Measurements from ENCODE around the gene LRRIQ1. TPM values are rescaled to one million over a fixed set of nuclear protein-coding genes. Genes with fewer than 3 reads are reported as not detected.

The LRRIQ1 gene
- total RNA-seq, 1 donor from 2014 or later, result not detected

- H3K4me3 ChIP-seq (ENCODE audit: low read length in 3 of 3), result no peak overlapping the region
- H3K27me3 ChIP-seq (ENCODE audit: control insufficient read depth in 3 of 3, insufficient read depth in 3 of 3, low read length in 3 of 3), result no peaks in the 10 kb centered on the region
- H3K27ac ChIP-seq (ENCODE audit: low read depth, low read length), result no peak overlapping the region
- no peaks in the 10 kb centered on the region for H3K4me1 ChIP-seq (ENCODE audit: control insufficient read depth in 3 of 3, insufficient read depth in 3 of 3, low read length in 3 of 3)
- no peaks in the 10 kb centered on the region for H3K36me3 ChIP-seq (ENCODE audit: control insufficient read depth in 3 of 3, insufficient read depth in 3 of 3, low read length in 3 of 3)
- no peaks in the 10 kb centered on the region for H3K9me3 ChIP-seq (ENCODE audit: control insufficient read depth in 3 of 3, low read length in 3 of 3)
- H3K9ac ChIP-seq (ENCODE audit: low read depth in 1 of 3, low read length in 3 of 3), result no peak overlapping the region
Observed at GRCh38 chr12:85043829-85044228, 7.7 kb downstream of the LRRIQ1 start.

- Histone ChIP-seq H3K9me3 (ENCODE audit: control insufficient read depth in 3 of 3, low read length in 3 of 3) (no peaks in the 10 kb centered on the region), H3K4me1 (ENCODE audit: control insufficient read depth in 3 of 3, insufficient read depth in 3 of 3, low read length in 3 of 3) (no peaks in the 10 kb centered on the region), H3K4me3 (ENCODE audit: low read length in 3 of 3) (no peak overlapping the region), H3K27ac (ENCODE audit: low read depth, low read length) (no peak overlapping the region), H3K9ac (ENCODE audit: low read depth in 1 of 3, low read length in 3 of 3) (no peak overlapping the region), H3K27me3 (ENCODE audit: control insufficient read depth in 3 of 3, insufficient read depth in 3 of 3, low read length in 3 of 3) (no peaks in the 10 kb centered on the region), H3K36me3 (ENCODE audit: control insufficient read depth in 3 of 3, insufficient read depth in 3 of 3, low read length in 3 of 3) (no peaks in the 10 kb centered on the region)
Observed at GRCh38 chr12:85057370-85057963, 21.3 kb downstream of the LRRIQ1 start.

GRCh38 chr12:85058339-85058738, 22.2 kb downstream of the LRRIQ1 start:
- Histone ChIP-seq H3K4me1 (ENCODE audit: control insufficient read depth in 3 of 3, insufficient read depth in 3 of 3, low read length in 3 of 3) (no peaks in the 10 kb centered on the region), H3K9ac (ENCODE audit: low read depth in 1 of 3, low read length in 3 of 3) (no peak overlapping the region), H3K27me3 (ENCODE audit: control insufficient read depth in 3 of 3, insufficient read depth in 3 of 3, low read length in 3 of 3) (no peaks in the 10 kb centered on the region), H3K4me3 (ENCODE audit: low read length in 3 of 3) (no peak overlapping the region), H3K27ac (ENCODE audit: low read depth, low read length) (no peak overlapping the region), H3K36me3 (ENCODE audit: control insufficient read depth in 3 of 3, insufficient read depth in 3 of 3, low read length in 3 of 3) (no peaks in the 10 kb centered on the region), H3K9me3 (ENCODE audit: control insufficient read depth in 3 of 3, low read length in 3 of 3) (no peaks in the 10 kb centered on the region)

DNA sequence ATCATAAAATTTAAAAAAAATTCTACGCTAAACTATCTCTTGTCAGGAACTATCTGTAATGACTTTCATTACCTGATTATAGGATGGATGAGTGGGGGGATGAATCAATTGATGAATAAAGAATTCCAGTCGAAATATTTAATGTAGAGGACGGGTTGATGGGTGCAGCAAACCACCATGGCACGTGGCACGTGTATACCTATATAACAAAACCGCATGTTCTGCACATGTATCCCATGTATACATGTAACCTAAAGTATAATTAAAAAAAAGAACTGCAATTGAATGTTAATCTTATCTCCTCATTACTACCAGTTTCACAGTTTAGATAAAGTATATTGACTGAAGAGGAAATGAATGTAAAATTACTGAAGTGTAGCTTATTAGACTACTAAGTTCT, 23.4 kb downstream of the LRRIQ1 start:
- H3K4me1 ChIP-seq (ENCODE audit: control insufficient read depth in 3 of 3, insufficient read depth in 3 of 3, low read length in 3 of 3), result no peaks in the 10 kb centered on the region
- H3K9me3 ChIP-seq (ENCODE audit: control insufficient read depth in 3 of 3, low read length in 3 of 3), result no peaks in the 10 kb centered on the region
- H3K27ac ChIP-seq (ENCODE audit: low read depth, low read length), result no peak overlapping the region
- H3K36me3 ChIP-seq (ENCODE audit: control insufficient read depth in 3 of 3, insufficient read depth in 3 of 3, low read length in 3 of 3), result no peaks in the 10 kb centered on the region
- no peak overlapping the region for H3K4me3 ChIP-seq (ENCODE audit: low read length in 3 of 3)
- no peak overlapping the region for H3K9ac ChIP-seq (ENCODE audit: low read depth in 1 of 3, low read length in 3 of 3)
- no peaks in the 10 kb centered on the region for H3K27me3 ChIP-seq (ENCODE audit: control insufficient read depth in 3 of 3, insufficient read depth in 3 of 3, low read length in 3 of 3)

- Histone ChIP-seq H3K9ac (ENCODE audit: low read depth in 1 of 3, low read length in 3 of 3) (no peak overlapping the region), H3K4me1 (ENCODE audit: control insufficient read depth in 3 of 3, insufficient read depth in 3 of 3, low read length in 3 of 3) (no peaks in the 10 kb centered on the region), H3K27me3 (ENCODE audit: control insufficient read depth in 3 of 3, insufficient read depth in 3 of 3, low read length in 3 of 3) (no peaks in the 10 kb centered on the region), H3K36me3 (ENCODE audit: control insufficient read depth in 3 of 3, insufficient read depth in 3 of 3, low read length in 3 of 3) (no peaks in the 10 kb centered on the region), H3K27ac (ENCODE audit: low read depth, low read length) (no peak overlapping the region), H3K4me3 (ENCODE audit: low read length in 3 of 3) (no peak overlapping the region), H3K9me3 (ENCODE audit: control insufficient read depth in 3 of 3, low read length in 3 of 3) (no peaks in the 10 kb centered on the region)
Observed at GRCh38 chr12:85060916-85061315, 24.8 kb downstream of the LRRIQ1 start.

DNA sequence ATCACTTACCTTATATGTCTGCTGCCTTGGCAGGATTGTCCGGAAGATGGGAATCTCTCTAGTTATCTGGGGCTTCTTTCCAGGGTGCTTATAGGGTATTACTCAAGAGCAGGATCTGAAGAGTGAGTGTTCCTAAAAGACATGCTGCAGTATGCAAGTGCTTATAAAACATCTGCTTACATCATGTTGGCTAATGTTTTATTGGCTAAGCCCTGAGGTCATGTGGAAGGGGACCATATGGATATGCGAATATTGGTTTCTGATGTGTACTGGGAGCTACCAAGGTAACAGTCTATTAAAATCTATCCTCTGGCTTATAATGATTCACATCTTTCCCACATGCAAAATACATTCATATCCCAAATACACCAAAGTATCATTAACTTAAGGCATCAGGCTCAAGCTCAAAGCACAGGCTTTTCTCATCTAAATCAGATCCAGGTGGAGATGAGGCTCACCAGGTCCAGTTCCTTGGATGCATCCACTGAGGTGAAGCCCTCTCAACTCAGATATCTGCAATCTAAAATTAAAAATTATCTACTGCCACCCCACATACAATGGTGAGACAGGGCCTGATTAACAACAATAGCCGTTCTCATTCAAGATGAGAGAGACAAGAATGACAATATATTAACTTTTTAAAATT, 29.8 kb downstream of the LRRIQ1 start:
- H3K4me1 ChIP-seq (ENCODE audit: control insufficient read depth in 3 of 3, insufficient read depth in 3 of 3, low read length in 3 of 3), result no peaks in the 10 kb centered on the region
- H3K27ac ChIP-seq (ENCODE audit: low read depth, low read length), result no peak overlapping the region
- no peaks in the 10 kb centered on the region for H3K36me3 ChIP-seq (ENCODE audit: control insufficient read depth in 3 of 3, insufficient read depth in 3 of 3, low read length in 3 of 3)
- H3K27me3 ChIP-seq (ENCODE audit: control insufficient read depth in 3 of 3, insufficient read depth in 3 of 3, low read length in 3 of 3), result no peaks in the 10 kb centered on the region
- no peak overlapping the region for H3K4me3 ChIP-seq (ENCODE audit: low read length in 3 of 3)
- H3K9ac ChIP-seq (ENCODE audit: low read depth in 1 of 3, low read length in 3 of 3), result no peak overlapping the region
- H3K9me3 ChIP-seq (ENCODE audit: control insufficient read depth in 3 of 3, low read length in 3 of 3), result no peaks in the 10 kb centered on the region

DNA sequence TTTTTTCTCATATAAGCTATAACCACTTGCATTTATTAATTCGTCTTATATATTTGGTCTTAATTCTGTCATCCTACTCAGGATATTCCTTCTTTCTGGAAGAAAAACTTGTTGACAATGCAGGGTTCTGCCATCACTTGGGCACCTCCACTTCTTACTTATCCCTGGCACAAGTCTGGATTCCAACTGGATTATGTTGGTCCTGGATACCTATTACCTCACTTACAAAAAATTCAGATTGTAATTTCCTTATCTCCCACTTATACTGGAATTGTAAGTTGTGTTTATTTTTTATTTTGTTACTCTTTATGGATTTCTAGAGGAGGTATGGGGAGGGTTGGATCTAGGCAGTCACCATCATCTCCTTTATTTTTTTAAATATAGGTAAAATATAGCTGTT, 36.7 kb downstream of the LRRIQ1 start:
- no peak overlapping the region for H3K4me3 ChIP-seq (ENCODE audit: low read length in 3 of 3)
- H3K9me3 ChIP-seq (ENCODE audit: control insufficient read depth in 3 of 3, low read length in 3 of 3), result no peaks in the 10 kb centered on the region

DNA sequence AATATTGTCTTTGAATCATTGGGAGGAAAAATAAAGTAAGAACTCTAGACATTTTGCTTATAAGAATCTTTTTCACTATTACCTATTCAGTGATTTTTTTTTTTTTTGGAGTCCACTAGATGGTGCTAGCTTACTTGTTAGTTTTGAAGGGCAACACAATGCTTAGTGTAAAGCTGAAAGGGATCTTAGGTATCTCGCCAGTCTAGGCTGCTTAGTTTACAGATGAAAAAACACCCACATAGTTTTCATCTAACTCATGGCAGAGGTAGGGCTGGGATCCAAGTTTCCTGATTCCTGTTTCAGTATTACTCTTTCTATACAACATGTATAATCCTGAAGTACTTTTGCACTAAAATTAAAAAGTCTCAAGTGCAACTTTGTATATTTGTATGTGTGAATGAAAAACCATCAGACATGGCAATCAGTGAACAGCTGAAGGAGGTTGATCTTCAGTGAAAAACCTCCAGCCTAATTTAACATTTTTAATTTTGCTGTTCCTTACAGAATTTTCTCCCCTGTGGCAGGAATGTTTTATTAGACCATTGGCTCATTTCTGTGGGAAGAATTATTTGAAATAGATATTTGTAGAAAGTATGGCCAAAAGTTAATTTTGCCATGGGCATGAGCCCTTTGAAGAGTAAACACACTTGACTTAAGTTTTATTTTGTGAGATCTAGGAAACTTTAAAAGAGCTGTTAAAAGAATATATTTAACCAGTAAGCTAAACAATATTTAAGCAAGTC, 40.7 kb downstream of the LRRIQ1 start:
- no peak overlapping the region for H3K27ac ChIP-seq (ENCODE audit: low read depth, low read length)
- H3K4me1 ChIP-seq (ENCODE audit: control insufficient read depth in 3 of 3, insufficient read depth in 3 of 3, low read length in 3 of 3), result no peaks in the 10 kb centered on the region
- no peak overlapping the region for H3K4me3 ChIP-seq (ENCODE audit: low read length in 3 of 3)
- H3K36me3 ChIP-seq (ENCODE audit: control insufficient read depth in 3 of 3, insufficient read depth in 3 of 3, low read length in 3 of 3), result no peaks in the 10 kb centered on the region
- no peak overlapping the region for H3K9ac ChIP-seq (ENCODE audit: low read depth in 1 of 3, low read length in 3 of 3)
- no peaks in the 10 kb centered on the region for H3K9me3 ChIP-seq (ENCODE audit: control insufficient read depth in 3 of 3, low read length in 3 of 3)
- H3K27me3 ChIP-seq (ENCODE audit: control insufficient read depth in 3 of 3, insufficient read depth in 3 of 3, low read length in 3 of 3), result no peaks in the 10 kb centered on the region

More for the DNA sequence above, 36.7 kb downstream of the LRRIQ1 start:
- Histone ChIP-seq H3K27me3 (ENCODE audit: control insufficient read depth in 3 of 3, insufficient read depth in 3 of 3, low read length in 3 of 3) (no peaks in the 10 kb centered on the region), H3K36me3 (ENCODE audit: control insufficient read depth in 3 of 3, insufficient read depth in 3 of 3, low read length in 3 of 3) (no peaks in the 10 kb centered on the region), H3K4me1 (ENCODE audit: control insufficient read depth in 3 of 3, insufficient read depth in 3 of 3, low read length in 3 of 3) (no peaks in the 10 kb centered on the region), H3K27ac (ENCODE audit: low read depth, low read length) (no peak overlapping the region), H3K9ac (ENCODE audit: low read depth in 1 of 3, low read length in 3 of 3) (no peak overlapping the region)

DNA sequence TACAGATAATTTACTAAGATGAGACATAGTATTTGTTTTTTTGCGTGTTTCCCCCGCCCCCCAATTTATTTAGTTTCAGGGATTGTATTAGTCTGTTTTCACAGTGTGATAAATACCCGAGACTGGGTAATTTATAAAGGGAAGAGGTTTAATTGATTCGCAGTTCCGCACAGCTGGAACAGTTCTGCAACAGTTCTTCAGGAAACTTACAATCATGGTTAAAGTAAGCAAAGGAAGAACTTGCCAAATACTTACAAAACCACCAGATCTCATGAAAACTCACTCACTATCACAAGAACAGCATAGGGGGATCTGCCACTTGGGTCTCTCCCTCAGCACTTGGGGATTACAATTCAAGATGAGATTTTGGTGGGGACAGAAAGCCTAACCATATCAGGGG, 48.9 kb downstream of the LRRIQ1 start:
- H3K36me3 ChIP-seq (ENCODE audit: control insufficient read depth in 3 of 3, insufficient read depth in 3 of 3, low read length in 3 of 3), result no peaks in the 10 kb centered on the region
- H3K27ac ChIP-seq (ENCODE audit: low read depth, low read length), result no peak overlapping the region
- H3K4me3 ChIP-seq (ENCODE audit: low read length in 3 of 3), result no peak overlapping the region
- no peak overlapping the region for H3K9ac ChIP-seq (ENCODE audit: low read depth in 1 of 3, low read length in 3 of 3)
- H3K27me3 ChIP-seq (ENCODE audit: control insufficient read depth in 3 of 3, insufficient read depth in 3 of 3, low read length in 3 of 3), result no peaks in the 10 kb centered on the region
- H3K4me1 ChIP-seq (ENCODE audit: control insufficient read depth in 3 of 3, insufficient read depth in 3 of 3, low read length in 3 of 3), result no peaks in the 10 kb centered on the region
- H3K9me3 ChIP-seq (ENCODE audit: control insufficient read depth in 3 of 3, low read length in 3 of 3), result no peaks in the 10 kb centered on the region

DNA sequence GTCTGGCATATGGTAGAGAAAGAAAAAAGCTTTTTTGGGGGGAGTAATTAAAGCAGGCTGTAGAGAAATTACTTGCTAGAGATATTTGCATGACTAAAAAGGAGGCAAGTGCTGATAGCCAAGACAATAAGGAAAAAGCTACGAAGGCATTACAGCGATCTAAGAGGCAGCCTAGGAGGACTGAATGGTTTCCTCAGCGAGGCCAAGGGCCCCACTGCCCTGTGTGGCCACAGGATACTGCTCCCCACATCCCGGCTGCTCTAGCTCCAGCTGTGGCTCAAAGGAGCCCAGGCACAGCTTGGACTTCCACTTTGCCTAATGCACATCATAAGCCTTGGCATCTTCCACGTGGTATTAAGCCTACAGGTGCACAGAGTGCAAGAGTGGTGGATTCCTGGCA, 53.6 kb downstream of the LRRIQ1 start:
- H3K36me3 ChIP-seq (ENCODE audit: control insufficient read depth in 3 of 3, insufficient read depth in 3 of 3, low read length in 3 of 3), result no peaks in the 10 kb centered on the region
- H3K9ac ChIP-seq (ENCODE audit: low read depth in 1 of 3, low read length in 3 of 3), result no peak overlapping the region
- H3K27me3 ChIP-seq (ENCODE audit: control insufficient read depth in 3 of 3, insufficient read depth in 3 of 3, low read length in 3 of 3), result no peaks in the 10 kb centered on the region
- no peaks in the 10 kb centered on the region for H3K9me3 ChIP-seq (ENCODE audit: control insufficient read depth in 3 of 3, low read length in 3 of 3)
- H3K27ac ChIP-seq (ENCODE audit: low read depth, low read length), result no peak overlapping the region
- no peaks in the 10 kb centered on the region for H3K4me1 ChIP-seq (ENCODE audit: control insufficient read depth in 3 of 3, insufficient read depth in 3 of 3, low read length in 3 of 3)
- no peak overlapping the region for H3K4me3 ChIP-seq (ENCODE audit: low read length in 3 of 3)
